ENCODE results near the gene ARID3B.
A peak's percentile ranks its signal among the peaks of the same experiment; 100 is the strongest.

ARID3B gene

GRCh38 chr15:74504418-74504817 lies 36.6 kb upstream of the ARID3B start:
- no peak for TF ChIP-seq POLR2AphosphoS5 (IDR thresholded peaks at IDR 0.05; ENCODE audit: low read depth, low read length)
- TF ChIP-seq SIN3A (IDR thresholded peaks at IDR 0.05; ENCODE audit: borderline replicate concordance, insufficient read depth, low read length) = no peak
- no peak for TF ChIP-seq FOXP2 (optimal IDR thresholded peaks at IDR 0.05; ENCODE audit: borderline replicate concordance, extremely low read depth, extremely low read length, insufficient read depth)
- TF ChIP-seq REST (IDR thresholded peaks at IDR 0.05; ENCODE audit: insufficient read depth in 1 of 2, low read depth in 2 of 2, low read length in 2 of 2) = no peak

- TF ChIP-seq FOXP2 (optimal IDR thresholded peaks at IDR 0.05; ENCODE audit: borderline replicate concordance, extremely low read depth, extremely low read length, insufficient read depth) (no peak), POLR2AphosphoS5 (IDR thresholded peaks at IDR 0.05; ENCODE audit: low read depth, low read length) (no peak), TAF1 (IDR thresholded peaks at IDR 0.05; ENCODE audit: borderline replicate concordance, insufficient read depth, low read length) (no peak), SIN3A (IDR thresholded peaks at IDR 0.05; ENCODE audit: borderline replicate concordance, insufficient read depth, low read length) (no peak), REST (IDR thresholded peaks at IDR 0.05; ENCODE audit: insufficient read depth in 1 of 2, low read depth in 2 of 2, low read length in 2 of 2) (no peak)
These were observed 36.2 kb upstream of the ARID3B start for GRCh38 chr15:74504836-74505235.

- TF ChIP-seq POLR2AphosphoS5 (IDR thresholded peaks at IDR 0.05; ENCODE audit: low read depth, low read length) = no peak
- peak in 1 of 2 experiments; percentile 46; a peak in 1 of 4 replicates for TF ChIP-seq REST (IDR thresholded peaks at IDR 0.05; ENCODE audit: insufficient read depth in 1 of 2, low read depth in 2 of 2, low read length in 2 of 2)
- no peak for TF ChIP-seq FOXP2 (optimal IDR thresholded peaks at IDR 0.05; ENCODE audit: borderline replicate concordance, extremely low read depth, extremely low read length, insufficient read depth)
- 0 out of 2 replicates have a peak, but pooled peaks have one; percentile 30 for TF ChIP-seq SIN3A (IDR thresholded peaks at IDR 0.05; ENCODE audit: borderline replicate concordance, insufficient read depth, low read length)
- no peak for TF ChIP-seq TAF1 (IDR thresholded peaks at IDR 0.05; ENCODE audit: borderline replicate concordance, insufficient read depth, low read length)
These were observed 35.0 kb upstream of the ARID3B start for GRCh38 chr15:74505837-74506514.

DNA sequence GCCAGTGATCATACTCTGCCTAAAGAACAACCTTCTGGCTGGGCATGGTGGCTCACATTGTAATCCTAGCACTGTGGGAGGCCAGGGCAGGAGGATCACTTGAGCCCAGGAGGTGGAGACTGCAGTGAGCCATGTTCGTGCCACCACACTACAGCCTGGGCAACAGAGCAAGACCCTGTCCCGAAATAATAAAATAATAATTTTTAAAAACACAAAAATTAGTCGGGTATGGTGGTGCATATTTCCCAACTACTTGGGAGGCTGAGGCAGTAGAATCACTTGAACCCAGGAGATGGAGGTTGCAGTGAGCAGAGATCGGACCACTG lies 34.5 kb upstream of the ARID3B start:
- no peak for TF ChIP-seq FOXP2 (optimal IDR thresholded peaks at IDR 0.05; ENCODE audit: borderline replicate concordance, extremely low read depth, extremely low read length, insufficient read depth)
- no peak for TF ChIP-seq TAF1 (IDR thresholded peaks at IDR 0.05; ENCODE audit: borderline replicate concordance, insufficient read depth, low read length)
- no peak for TF ChIP-seq REST (IDR thresholded peaks at IDR 0.05; ENCODE audit: insufficient read depth in 1 of 2, low read depth in 2 of 2, low read length in 2 of 2)
- TF ChIP-seq POLR2AphosphoS5 (IDR thresholded peaks at IDR 0.05; ENCODE audit: low read depth, low read length) = no peak
- no peak for TF ChIP-seq SIN3A (IDR thresholded peaks at IDR 0.05; ENCODE audit: borderline replicate concordance, insufficient read depth, low read length)
